HPDE6-E6E7 (cell line): Measurements from ENCODE around the gene BTBD19.
A peak's percentile ranks its signal among the peaks of the same experiment; 100 is the strongest.

ENCODE experiments used
- DNase-seq: peaks from one replicate; pipeline ENCODE4 v3.0.0; 2011; ENCODE audit warnings: missing footprints; ENCODE audit errors: extremely low spot score

Gene BTBD19

DNA sequence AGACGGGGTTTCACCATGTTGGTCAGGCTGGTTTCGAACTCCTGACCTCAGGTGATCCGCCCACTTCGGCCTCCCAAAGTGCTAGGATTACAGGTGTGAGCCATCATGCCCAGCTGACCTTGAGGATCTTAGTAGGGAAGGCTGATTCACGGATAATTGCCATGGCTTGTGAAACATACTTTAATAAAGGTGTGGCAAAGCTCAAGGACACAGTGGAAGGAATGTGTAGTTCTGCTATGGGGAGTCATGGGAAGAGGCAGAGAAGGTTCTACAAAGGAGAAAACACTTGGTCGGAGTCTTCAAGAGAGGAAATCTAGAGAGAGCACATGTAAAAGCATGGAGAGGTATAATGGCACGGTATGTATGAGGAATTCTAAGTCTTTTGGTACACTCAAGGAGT, 47.4 kb downstream of the BTBD19 start:
- peak; percentile 45 for DNase-seq

DNA sequence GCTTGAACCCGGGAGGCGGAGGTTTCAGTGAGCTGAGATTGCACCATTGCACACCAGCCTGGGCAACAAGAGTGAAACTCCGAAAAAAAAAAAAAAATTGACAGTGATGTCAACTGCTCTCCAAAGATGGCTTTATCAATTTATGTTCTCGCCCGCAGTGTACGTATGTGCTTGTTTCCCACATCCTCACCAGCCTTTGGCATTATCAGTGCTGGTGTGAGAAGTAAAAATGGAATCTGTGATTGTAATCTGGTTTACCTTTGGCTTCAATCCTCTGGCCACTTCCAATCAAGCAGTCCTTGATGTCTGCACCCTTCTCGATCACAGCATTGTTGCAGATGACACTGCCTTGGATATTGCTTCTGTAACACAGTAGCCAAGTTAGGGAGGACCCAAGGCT, 49.1 kb downstream of the BTBD19 start:
- DNase-seq, result no peak

DNA sequence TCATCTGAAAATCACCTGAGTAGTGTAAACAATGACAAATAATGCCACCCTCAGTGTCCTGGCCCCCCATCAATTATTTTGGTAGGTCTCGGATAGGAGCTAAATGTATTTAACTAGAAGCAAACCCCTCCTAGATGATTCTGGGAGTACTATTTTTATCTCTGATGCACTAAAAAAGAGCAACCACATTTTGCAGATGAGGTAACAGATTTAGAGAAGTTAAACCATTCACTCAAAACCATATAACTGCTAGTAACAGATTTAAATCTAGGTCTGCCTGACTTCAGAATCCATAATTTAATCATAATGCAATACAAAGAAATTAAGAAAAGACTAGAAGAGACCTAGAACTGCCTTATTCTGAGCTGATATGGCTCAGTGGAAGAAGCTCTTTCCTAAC, 52.0 kb downstream of the BTBD19 start:
- DNase-seq, result no peak

DNA sequence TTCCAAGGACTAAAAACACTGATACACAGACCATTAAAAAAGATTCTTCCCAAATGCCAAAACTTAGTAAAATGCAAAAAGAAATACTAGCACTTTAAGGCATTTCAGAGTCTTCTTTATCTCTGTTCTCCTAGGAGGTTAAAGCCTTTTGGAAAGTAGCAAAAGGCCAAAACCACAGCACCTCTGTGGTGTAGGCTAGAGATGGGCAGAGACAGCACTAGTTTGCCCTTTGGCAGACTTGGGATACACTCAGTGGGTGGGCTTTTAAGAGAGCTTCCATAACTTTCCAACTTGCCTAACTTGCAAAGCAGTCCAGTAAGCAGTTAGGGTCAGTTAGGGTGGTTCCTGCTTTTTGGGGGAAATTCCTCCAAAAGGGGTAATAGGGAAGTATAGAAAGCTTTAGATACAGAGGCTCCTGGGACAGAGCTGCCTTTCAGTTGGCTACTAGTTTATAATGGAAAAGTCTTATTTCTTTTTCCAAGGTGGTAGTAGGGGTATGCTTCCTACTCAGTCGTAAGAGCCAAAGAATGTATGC, 52.6 kb downstream of the BTBD19 start:
- no peak for DNase-seq

DNA sequence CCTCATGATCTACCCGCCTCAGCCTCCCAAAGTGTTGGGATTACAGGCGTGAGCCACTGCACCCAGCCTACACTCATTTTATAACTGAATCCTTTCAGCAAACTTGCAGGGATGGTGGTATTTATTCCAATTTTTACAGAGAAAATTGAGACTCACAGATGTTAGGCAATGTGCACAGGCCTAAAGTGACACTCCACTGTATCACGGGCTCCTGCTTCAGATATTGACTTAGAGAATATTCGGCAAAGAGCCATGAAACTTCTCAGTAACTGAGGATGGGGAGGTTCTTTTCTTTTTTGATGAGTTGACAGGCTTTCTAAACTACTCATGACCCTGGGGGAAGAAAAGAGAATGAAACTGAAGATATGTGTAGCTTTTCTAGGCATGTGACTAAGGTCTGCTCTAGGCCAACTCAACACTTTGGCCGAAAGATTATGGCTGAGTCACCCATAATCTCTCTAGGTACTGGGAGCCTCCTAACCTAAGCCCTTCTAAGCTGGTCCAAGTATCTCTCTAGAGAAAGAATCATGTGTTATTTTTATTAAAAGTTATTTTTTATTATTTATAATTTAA, 54.6 kb downstream of the BTBD19 start:
- no peak for DNase-seq
